Gastrocnemius medialis (tissue), 4 donors: Measurements from ENCODE around the gene SLC31A2.

Experiments used
- CTCF ChIP-seq, 5 experiments: fragments of 450-650 bp in 3 of 5; fragments of 200-600 bp in 2 of 5; sonication (generic) in 2 of 5; IDR thresholded peaks in 4 of 5; conservative IDR thresholded peaks in 1 of 5; 1 replicate in 4 of 5; 2 replicates in 1 of 5; pipeline ENCODE4 v1.5.1; 2016 to 2019; ENCODE audit warnings: antibody characterized with exemption in 5 of 5, mild to moderate bottlenecking in 3 of 5, moderate library complexity in 3 of 5
- POLR2A ChIP-seq, 2 donors: fragments of 450-650 bp; IDR thresholded peaks; one replicate each; pipeline ENCODE4 v1.6.1; 2017; ENCODE audit warnings: antibody characterized with exemption in 2 of 2, mild to moderate bottlenecking in 2 of 2, moderate library complexity in 2 of 2

- TF ChIP-seq CTCF (IDR thresholded peaks at IDR 0.05 in 4 of 5, conservative IDR thresholded peaks at IDR 0.05 in 1 of 5), result no peak
- no peak for TF ChIP-seq POLR2A (IDR thresholded peaks at IDR 0.05)
Measured at GRCh38 chr9:113131689-113132151, 19.1 kb upstream of the SLC31A2 start.
